Stimulated activated CD8-positive, alpha-beta memory T cell treated with anti-CD3 and anti-CD28 coated beads, Interleukin-7, amount 100 ng/mL, for 48 hours (primary cell): Measurements from ENCODE around the gene ADH7.

Source experiments
- DNase-seq, 2 donors: peaks; one replicate each; pipeline ENCODE4 v3.0.0-alpha.2; 2020; ENCODE audit warnings: low read depth in 1 of 2; ENCODE audit errors: extremely low read depth in 1 of 2

The ADH7 gene

DNA sequence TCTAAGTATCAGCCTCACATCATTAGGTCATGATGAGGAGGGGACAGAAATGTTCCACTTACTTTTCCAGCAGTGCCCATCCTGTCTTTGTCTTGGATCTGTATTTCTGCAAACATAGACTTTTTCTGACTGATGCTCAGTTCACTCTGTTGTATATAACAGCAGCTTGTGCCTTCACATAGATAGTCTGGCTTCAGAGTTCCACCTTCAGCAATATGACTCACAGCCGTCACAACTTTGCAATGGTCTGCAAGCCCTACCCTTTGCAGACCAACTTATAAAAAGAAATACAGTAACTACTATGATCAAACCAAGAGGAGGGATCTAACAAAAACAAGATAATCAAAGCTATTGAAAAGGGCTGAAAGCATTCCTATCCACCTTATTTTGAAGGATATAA, at the start of gene ADH7:
Gene ADH7 (minus strand): TSS at position 189 of the 400 bp plus-strand sequence. CDS start 109 bp downstream, at position 80.
- DNase-seq = no peak

DNA sequence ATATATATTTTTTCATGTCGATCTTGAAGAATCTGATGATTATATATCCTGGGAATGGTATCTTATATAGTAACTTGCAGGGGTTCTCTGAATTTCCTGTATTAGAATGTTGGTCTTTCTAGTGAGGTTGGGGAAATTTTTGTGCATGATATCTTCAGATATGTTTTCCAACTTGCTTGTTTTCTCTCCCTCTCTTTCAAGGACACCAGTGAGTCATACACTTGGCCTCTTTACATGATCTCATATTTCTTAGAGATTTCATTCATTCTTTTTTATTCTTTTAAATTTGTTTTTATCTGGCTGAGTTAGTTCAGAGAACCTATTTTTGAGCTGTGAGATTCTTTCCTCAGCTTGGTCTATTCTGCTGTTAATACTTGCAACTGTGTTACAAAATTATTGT, 48.5 kb upstream of the ADH7 start:
- no peak for DNase-seq

DNA sequence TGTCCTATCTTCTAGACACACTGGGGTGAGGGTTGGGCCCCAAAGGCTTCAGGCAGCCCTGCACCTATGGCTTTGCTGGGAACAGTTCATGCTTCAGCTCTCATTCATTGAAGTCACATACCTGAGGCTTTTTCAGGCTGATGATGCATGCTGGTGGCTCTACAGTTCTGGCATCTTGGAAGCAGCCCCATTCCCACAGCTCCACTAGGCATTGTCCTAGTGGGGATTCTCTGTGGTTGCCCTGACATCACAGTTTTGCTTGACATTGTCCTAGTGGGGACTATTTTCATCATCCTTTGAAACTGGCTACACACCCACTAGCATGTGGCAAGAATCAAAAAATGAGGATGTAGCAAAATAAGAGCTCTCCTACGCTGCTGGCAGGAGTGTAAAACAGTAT, 38.0 kb upstream of the ADH7 start:
- no peak for DNase-seq

DNA sequence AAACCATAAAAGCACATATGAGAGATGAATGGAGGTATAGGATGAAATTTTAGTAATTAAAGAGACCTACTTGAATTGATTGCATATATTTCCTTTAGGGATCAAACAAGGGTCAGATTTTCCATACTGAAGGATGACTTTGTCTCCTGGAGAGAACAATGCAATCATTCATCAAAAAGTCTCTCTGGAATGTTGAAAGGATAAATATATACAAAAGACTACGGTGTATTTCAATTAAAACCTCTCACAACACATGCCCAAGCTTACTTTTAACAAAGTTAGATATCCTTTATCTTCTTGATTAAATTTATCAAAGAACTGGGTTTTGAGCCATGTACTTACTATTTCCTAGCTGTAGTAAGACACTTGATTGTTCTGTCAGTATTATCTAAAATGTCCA, 36.8 kb upstream of the ADH7 start:
- DNase-seq = no peak

DNA sequence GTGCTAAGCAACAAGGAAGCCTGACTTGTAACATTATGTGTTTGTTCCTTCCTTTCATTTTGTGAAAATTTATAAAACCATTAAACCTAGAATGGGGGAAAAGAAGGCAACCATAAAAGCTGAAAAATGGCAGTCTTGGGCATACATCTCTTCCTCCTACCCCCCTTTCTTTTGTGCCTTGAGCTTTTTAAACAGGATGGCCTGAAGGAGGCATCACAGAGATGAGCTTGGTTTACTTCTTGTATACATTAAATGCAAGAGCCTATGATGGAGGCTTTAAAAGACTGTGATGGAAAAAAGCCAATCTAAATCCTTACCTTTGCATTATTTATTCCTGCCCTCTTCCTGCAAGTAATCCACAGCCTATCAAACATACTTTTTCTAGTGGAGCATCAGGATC, 36.2 kb upstream of the ADH7 start:
- DNase-seq = no peak

DNA sequence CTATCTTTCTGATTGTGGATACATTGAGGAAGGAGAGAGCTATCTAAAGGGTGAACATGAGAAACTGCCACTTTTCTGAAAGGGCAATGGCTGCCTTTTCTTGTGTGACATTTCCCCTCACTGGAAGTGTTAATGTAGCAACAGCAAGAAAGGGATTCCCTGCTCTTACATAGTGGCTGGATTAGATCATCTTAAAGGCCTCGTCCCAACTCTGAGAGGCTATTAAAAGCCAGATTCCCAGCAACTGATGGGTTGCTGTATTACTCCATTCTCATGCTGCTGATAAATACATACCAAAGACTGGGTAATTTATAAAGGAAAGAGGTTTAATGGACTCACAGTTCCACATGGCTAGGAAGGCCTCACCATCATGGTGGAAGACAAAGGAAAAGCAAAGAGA, 33.7 kb upstream of the ADH7 start:
- DNase-seq = no peak

DNA sequence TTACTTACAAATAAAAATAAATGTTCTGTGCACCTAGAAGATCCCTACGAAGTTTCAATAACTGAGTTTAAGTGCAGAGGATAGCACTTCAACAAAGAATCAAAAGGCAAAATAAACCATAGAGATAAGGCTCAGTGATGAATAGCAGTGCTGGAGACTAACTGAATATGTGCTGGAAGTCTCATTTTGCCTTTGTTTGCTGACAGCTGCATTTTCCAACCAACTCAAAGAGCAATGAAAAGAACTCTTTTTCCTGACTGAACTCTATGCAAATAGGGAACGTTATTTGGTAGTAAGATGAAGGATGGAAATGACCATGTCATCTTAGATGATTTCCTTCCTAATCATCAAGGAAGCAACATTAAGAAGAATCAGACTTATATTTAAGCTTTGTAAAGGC, 32.7 kb upstream of the ADH7 start:
- DNase-seq = no peak

DNA sequence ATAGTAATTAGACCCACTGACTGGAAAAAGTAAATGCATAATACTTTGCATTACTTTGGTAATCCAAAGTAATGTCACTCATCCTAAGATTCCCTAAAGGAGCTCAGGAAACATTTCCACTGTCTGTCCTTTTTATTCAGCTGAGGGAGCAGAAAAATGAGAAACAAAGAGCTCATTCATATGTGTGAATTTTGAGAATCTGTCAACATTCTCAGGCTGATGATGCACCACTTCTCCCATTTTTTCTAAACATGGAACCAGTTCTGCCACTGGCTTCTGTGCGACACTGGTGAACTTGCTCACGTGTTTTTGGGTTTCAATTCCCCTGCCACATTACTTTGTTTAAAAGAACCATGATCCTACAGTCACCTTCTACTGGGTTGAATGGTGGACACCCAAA, 28.4 kb upstream of the ADH7 start:
- DNase-seq = no peak

DNA sequence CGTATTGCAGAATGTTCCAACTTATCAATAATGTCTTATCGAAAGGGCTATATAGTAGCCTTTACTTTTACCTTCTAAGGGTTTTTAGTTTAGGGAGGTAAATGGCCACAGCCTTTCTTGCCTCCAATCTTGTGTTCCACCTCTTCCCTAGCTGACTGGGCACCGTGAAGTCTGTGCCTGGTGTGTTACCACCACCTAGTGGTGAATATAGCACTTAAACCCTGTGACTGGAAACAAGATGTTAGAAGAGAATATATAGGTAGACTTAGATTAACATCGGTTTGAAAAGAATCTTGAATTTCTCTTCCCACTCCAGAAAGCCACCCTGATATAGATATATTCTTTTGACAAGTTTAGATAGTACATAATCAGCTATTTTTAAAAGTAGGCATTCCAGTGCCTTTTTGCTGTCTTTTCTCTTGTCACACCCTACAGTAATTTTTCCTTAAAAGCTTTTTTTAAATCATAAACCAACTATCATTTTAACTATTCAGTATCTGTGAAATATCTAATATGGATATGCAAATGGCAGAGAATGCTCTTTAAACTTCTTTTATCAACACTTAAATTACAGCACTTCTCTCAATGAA, 27.8 kb upstream of the ADH7 start:
- DNase-seq = peak in 1 of 2 donors; percentile 20

DNA sequence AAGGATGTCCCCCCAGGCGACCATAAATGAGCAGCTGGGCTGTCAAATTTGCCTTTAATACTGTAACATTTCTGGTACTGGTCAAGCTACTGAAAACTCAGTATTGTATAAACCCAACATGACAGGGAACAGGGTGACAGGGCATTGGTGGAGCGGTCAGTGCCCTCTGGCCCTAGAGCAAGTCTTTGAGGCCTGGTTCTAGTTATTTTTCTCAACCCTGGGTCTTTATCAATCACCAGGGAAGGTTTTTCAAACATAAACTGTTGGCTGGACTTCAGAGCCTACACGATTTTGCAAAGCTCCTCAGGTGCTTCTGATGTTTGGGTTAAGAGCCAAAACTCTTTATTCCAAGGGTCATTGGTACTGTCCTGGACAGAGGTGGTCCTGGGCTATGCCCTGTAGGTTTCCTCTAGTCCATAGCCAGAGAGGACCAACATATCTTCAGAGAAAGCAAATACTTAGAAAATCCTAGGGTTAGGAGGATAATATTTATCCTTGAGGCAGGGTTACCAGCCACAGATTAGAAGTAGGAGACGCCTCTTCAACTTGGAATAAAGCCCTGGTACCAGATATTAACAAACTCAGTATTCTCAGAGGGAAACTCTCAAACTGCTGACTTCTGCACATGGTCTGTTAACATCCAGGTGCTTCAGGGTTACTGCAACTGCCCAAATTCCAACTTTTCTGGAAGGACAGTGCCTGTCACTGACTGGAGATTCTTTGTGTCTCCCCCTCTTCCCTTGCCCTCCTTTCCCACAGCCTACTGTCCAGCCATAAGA, 26.7 kb upstream of the ADH7 start:
- no peak for DNase-seq

DNA sequence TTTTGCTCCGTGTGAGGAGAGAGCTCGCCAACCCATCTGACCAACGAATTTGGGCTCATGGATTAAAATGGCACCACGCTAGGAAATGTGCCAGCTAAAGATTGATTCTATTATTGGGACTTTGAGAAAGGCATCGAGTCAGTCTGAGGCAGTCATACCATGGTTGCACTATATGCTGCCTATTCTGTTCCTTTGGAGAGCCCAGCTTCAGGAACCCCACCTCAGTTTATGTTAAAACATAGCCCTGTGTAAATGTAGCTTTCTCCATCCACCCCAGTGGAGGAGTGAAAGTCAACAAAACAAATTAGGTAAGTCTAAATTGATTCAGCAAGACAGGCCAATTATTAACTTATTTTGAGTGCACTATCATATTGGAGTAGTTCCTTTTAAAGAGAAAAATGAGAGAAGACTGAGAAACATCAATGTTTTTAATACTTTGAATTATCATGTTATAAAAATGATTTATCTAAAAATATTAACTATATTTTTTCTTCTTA, 24.5 kb upstream of the ADH7 start:
- DNase-seq = no peak

DNA sequence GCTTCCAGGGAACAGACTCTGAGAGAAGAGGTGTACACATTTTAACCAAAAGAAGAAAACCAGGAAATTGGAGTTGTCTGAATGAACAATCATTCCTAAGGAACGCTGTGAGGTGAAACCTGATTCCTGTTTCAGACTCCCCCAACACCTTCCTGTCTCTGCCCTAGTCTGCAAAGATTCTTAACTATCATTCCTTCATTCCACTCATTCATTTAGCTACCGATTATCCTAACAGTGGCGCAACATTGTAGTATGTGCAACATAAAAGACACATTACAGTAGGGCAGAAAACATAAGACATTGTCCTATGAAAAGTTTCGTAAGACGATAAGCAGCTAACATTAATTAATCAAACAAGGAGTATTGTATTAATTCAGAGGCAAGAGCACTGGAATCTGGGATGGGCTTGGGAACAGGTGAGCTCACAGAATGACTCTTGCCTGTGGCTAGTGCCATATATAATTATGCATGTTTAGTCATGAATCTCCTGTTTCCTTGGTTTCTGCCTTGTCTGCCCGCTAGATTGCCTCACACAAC, 23.8 kb upstream of the ADH7 start:
- no peak for DNase-seq

DNA sequence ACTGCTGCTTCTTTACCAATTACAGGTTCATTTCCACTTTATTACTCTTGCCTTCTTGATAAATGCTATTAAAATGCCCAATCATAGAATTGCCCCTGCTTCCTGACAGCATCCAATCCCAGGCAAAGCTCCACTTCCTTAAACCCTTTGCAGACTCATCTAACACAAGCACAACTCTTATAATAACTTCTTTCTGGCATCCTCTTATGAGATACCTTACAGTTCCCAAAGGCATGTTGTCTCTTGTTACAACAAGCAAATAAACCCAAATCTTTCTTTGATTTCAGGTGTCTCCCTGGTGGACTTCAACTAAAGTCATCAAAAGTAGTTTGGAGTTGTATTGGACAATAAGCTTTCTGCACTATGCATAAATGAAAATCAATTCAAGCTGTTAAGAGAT, 22.5 kb upstream of the ADH7 start:
- no peak for DNase-seq

DNA sequence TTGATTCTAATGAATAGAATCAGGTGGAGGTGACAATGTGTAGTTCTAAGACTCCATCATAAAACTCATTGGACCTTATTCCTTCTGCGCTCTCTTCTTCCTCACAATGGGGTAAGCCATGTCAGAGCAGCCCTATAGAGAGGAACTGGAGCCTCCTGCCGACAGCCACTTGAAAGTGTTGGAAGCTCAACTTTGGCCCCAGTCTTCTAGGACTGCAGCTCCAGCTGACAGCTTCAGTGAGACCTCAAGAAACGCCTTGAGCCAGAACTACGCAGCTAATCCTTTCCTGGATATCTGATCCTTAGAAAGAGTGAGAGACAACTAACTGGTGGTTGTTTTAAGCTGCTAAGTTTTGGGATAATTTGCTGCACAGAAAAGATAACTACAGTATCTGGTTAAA, 22.1 kb upstream of the ADH7 start:
- no peak for DNase-seq

DNA sequence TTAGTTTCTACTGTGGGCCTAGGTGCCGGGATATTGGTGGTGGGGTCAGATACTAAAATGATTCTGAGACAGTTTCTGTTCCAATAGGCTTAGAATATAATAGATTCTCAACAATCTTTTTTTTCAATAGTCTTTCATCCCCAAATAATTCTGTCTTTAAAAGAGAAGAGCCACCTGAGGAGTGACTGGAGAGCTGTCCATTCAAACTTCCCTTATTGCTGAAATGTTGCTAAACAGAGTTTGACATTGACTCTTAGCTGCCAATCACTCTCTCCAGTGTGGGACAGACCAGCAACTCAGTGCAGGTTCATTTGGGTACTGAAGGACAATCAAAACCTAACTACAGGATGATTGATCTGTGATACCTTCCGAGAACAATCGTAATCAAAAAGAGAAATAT, 12.4 kb upstream of the ADH7 start:
- no peak for DNase-seq

DNA sequence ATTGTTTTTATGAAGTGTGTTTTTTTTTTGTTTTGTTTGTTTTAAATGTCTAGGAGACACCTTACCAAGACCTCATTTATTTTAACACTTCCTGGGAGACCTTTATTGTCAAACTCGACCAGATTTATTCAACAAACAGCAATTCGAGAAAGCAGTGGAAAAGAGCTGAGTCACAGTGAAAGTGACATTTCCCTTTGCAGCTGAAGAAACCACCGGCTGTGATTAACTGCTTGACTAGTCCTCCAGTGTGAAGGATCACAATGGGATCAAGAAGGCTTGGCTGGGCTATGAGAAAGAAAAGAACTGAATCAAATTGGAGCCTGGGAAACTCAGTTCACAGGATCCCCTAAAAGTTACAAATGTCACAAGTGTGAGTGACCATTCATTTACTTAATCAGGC, 11.9 kb upstream of the ADH7 start:
- no peak for DNase-seq

DNA sequence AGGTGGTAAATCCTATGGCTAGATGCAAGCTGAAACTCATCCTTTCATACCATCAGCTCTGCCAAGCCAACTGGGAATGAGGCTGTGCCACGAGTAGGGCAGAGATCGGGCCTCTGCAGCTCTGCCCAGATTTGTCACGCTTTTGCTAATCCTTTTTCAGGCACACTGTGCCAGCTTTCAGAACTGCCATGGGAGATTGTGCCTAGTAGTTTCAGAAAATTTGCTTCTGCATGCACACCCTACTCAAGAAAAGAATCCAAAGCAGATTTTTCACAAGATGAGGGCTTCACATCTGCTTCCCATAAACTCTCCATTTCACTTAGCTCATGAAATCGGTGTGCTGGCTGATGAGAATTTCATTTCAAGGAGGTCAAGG, 3.3 kb upstream of the ADH7 start:
- no peak for DNase-seq

DNA sequence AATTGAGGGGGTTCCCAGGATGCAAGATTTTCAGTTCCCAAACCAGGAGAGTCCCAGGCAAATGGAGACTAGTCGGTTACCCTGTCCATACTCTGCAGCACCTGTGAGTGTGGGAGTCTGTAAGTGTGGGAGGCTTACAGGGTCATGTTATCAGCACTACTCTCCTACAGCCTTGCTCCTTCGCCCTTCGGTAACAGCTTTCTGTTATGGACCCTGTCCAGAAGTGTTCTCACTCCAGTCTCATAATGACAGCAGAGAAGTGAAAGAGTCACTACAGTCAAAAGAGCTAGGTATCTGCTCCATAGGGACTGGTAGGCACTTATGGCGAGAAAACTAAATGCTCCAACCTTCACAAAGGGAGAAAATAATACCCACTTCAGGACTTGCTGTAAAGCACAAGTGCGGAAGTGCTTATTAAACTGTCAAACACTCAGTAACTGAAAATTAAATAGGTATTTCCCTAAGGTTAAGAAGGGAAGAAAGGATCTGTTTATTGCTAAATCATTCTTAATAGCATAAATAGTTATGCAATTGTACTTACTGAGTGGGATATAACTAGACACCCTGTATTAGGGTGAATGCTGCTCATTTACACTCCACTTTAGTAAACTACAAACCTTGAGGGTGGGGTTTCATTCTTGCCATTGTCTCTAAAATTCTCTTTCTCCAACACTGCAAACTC, 2.7 kb upstream of the ADH7 start:
- DNase-seq = no peak

DNA sequence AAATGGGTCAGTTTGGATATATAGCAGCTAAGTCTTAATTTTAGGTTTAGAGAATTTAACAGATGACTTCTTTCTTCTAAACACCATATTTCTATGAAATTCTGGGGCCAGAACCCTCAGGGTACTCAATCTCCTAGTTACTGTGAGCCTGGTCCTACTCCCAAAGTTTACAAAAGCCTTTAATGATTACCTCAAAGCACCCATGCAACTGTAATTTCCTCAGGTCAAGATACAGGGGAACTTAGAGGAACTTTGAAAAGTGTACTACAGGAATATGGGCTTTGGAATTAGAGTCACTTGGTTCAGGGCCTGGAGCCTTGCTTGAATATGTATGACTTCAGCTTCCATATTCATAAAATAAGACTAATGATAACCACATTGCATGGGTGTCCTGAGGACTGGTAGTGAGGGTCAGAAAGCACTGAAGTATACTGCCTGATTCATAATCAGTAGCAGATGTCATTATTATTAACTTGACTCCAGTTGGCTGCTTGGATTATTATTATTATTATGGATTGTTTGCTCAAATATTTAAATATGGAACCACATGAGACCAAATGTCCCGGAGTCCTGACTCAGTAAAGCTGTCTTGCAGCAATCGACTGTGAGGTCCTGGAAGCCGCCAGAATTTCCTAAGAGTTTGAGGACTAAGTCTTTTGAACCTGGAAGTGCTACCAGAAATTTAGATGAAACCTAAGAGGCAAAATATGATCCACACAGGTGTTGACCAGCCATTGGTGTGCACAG, 2.0 kb upstream of the ADH7 start:
- DNase-seq = no peak

DNA sequence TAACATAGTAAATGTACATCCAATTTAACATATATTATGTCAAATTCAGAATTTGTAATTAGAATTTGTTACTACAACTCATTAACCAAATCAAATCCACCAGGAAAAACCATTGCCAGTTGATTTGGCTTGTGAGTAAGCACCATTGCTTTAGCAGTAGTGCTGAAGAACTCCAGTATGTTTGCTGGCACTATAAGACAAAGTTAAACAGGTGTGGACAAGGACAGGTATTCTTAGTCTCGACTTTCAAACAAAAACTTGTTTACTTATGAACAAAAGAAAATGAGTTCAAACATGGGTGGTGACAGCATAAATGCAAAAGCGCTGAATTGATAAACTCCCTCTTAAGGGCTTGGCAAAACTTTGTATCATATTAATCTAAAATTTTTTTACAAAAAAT, 1.3 kb upstream of the ADH7 start:
- DNase-seq = no peak

DNA sequence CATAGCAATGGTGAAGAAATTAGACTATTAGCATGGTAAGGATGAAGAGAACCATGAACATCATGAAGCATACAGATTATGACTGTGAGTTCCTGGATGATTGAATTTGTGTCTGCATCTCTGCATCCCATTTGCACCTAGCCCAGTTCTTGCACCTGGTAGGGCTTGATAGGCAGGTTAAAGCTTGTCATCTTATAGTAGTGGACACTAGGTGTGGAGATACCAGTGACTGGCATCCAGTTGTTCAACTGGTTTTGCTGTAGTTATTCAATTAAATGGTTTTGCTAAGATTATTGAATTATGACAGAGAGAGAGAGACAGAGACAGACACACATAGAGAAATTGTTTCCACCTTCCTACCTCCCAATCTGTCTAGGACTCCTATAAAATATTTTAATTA, 5.0 kb downstream of the ADH7 start:
- DNase-seq = no peak
